Astrocyte (in vitro differentiated cells and primary cell): Measurements from ENCODE around the gene HOXA6. TPM values are rescaled to one million over a fixed set of nuclear protein-coding genes. Genes with fewer than 3 reads are reported as not detected.

ENCODE experiments used
- DNase-seq: peaks from one replicate; pipeline ENCODE4 v3.0.0-alpha.2; 2010; ENCODE audit warnings: low read depth
- FAIRE-seq: peaks from 2 replicates; lab custom pipeline; 2011; peaks lifted over from hg19 to GRCh38; lab: Jason Lieb, UNC
- H2AFZ ChIP-seq: 2 replicates; pipeline ENCODE4 v1.6.0; 2012; ENCODE audit warnings: low read depth, low read length, inconsistent platforms
- H3K27ac ChIP-seq: 2 replicates; pipeline ENCODE4 v1.5.1; 2011; ENCODE audit warnings: low read depth, low read length, inconsistent platforms
- H3K27me3 ChIP-seq: 2 replicates; pipeline ENCODE4 v1.6.0; 2011; ENCODE audit warnings: low read length, inconsistent platforms; ENCODE audit not compliant: insufficient read depth
- H3K36me3 ChIP-seq: 2 replicates; pipeline ENCODE4 v1.5.1; 2011; ENCODE audit warnings: low read length, inconsistent platforms; ENCODE audit not compliant: insufficient read depth
- H3K4me1 ChIP-seq: 2 replicates; pipeline ENCODE4 v1.5.1; 2011; ENCODE audit warnings: low read length, inconsistent platforms; ENCODE audit not compliant: insufficient read depth
- H3K4me2 ChIP-seq: 2 replicates; pipeline ENCODE4 v1.6.0; 2012; ENCODE audit warnings: low read length, inconsistent platforms
- H3K4me3 ChIP-seq: 2 replicates; pipeline ENCODE4 v1.5.1; 2011; ENCODE audit warnings: low read depth, mild to moderate bottlenecking, low read length, inconsistent platforms; ENCODE audit not compliant: insufficient read depth
- H3K79me2 ChIP-seq: 2 replicates; pipeline ENCODE4 v1.6.0; 2012; ENCODE audit warnings: mild to moderate bottlenecking, low read length, inconsistent platforms; ENCODE audit not compliant: insufficient read depth
- H3K9ac ChIP-seq: 2 replicates; pipeline ENCODE4 v1.6.0; 2012; ENCODE audit warnings: mild to moderate bottlenecking, low read length, inconsistent platforms
- H3K9me3 ChIP-seq: 2 replicates; pipeline ENCODE4 v1.5.1; 2012; ENCODE audit warnings: low read depth, mild to moderate bottlenecking, low read length, inconsistent platforms; ENCODE audit not compliant: insufficient read depth
- H4K20me1 ChIP-seq: 2 replicates; pipeline ENCODE4 v1.6.0; 2012; ENCODE audit warnings: low read length, inconsistent platforms; ENCODE audit not compliant: insufficient read depth
- H3K27ac Mint-ChIP-seq: one replicate; pipeline ENCODE4 v1.8.0; 2021; ENCODE audit warnings: mild to moderate bottlenecking, mixed read lengths; ENCODE audit not compliant: unreplicated experiment
- H3K27me3 Mint-ChIP-seq: one replicate; pipeline ENCODE4 v1.8.0; 2021; ENCODE audit warnings: low read depth, mixed read lengths; ENCODE audit not compliant: unreplicated experiment
- H3K36me3 Mint-ChIP-seq: one replicate; pipeline ENCODE4 v1.8.0; 2021; ENCODE audit warnings: low read depth, mixed read lengths; ENCODE audit not compliant: unreplicated experiment
- H3K4me1 Mint-ChIP-seq: one replicate; pipeline ENCODE4 v1.8.0; 2021; ENCODE audit warnings: low read depth, mixed read lengths; ENCODE audit not compliant: unreplicated experiment
- H3K4me3 Mint-ChIP-seq: one replicate; pipeline ENCODE4 v1.8.0; 2021; ENCODE audit warnings: mild to moderate bottlenecking, moderate library complexity, mixed read lengths; ENCODE audit not compliant: unreplicated experiment
- H3K9me3 Mint-ChIP-seq: one replicate; pipeline ENCODE4 v1.8.0; 2021; ENCODE audit warnings: mild to moderate bottlenecking, mixed read lengths; ENCODE audit not compliant: unreplicated experiment
- EZH2 ChIP-seq: IDR thresholded peaks from 2 replicates; pipeline ENCODE4 v1.6.1; 2012; ENCODE audit warnings: mild to moderate bottlenecking, low read length, inconsistent platforms; ENCODE audit not compliant: insufficient read depth
- total RNA-seq: library from RNA; stranded (reverse); gene quantifications from 2 replicates; pipeline ENCODE4 v1.2.1, GENCODE V29; 2021
- TF ChIP-seq, protein P1 (sequence below): IDR thresholded peaks from 2 replicates; pipeline ENCODE4 v1.5.1; 2011; ENCODE audit warnings: low read depth, mild to moderate bottlenecking, inconsistent platforms, low read length, moderate library complexity; ENCODE audit not compliant: insufficient read depth

The HOXA6 gene
- total RNA-seq, 1 donor from 2014 or later: not detected

DNA sequence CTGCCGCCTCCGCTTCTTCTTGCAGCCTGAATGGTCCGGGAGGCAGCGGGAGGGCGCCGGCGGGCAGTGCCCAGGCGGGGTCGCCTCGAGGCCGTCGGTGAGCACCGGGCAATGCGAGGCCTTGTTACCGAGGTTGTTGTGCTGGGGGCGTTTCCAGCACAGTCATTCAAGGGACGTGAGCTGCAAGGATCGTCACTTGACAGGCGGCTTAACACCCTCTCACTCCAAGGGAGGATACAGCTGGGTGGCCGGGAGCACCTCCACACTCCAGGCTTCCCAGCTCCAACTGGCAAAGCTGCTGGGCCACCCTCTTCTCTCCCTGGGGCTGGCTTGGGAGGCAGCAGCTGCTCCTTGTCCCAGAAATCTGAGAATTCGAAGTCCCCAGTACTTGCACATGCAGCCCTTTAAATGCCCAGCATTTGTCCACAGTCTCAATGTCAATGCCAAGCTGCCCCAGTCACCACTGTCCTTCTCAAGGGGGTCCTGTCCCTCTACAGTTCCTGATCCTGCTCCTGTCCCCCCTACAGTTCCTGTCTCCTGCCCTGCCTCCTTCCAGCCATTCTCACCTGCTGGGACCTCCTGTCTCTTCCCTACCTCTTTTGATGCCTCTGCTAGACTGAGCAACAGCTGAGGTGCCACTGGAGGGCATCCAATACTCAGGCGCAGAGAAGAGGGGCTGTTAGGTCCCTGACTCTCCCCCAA is 41.9 kb upstream of the HOXA6 start:
- Histone ChIP-seq H3K9ac (no peak overlapping the region), H3K9me3 (peaks cover 6% of the 10 kb centered on the region), H2AFZ (peak overlapping the region; percentile 52), H3K4me2 (peak overlapping the region; percentile 68), H4K20me1 (peaks cover 20% of the 10 kb centered on the region), H3K27me3 (peaks cover 99% of the 10 kb centered on the region), H3K27ac (no peak overlapping the region), H3K4me3 (no peak overlapping the region), H3K4me1 (peaks cover 3% of the 10 kb centered on the region), H3K36me3 (no peaks in the 10 kb centered on the region), H3K79me2 (no peaks in the 10 kb centered on the region)
- DNase-seq: no peak
- H3K4me1 Mint-ChIP-seq: no peaks in the 10 kb centered on the region
- no peak overlapping the region for H3K27ac Mint-ChIP-seq
- no peak for FAIRE-seq
- peaks cover 24% of the 10 kb centered on the region for H3K9me3 Mint-ChIP-seq
- H3K4me3 Mint-ChIP-seq: no peak overlapping the region
- peaks cover 93% of the 10 kb centered on the region for H3K27me3 Mint-ChIP-seq
- TF ChIP-seq, protein P1, sequence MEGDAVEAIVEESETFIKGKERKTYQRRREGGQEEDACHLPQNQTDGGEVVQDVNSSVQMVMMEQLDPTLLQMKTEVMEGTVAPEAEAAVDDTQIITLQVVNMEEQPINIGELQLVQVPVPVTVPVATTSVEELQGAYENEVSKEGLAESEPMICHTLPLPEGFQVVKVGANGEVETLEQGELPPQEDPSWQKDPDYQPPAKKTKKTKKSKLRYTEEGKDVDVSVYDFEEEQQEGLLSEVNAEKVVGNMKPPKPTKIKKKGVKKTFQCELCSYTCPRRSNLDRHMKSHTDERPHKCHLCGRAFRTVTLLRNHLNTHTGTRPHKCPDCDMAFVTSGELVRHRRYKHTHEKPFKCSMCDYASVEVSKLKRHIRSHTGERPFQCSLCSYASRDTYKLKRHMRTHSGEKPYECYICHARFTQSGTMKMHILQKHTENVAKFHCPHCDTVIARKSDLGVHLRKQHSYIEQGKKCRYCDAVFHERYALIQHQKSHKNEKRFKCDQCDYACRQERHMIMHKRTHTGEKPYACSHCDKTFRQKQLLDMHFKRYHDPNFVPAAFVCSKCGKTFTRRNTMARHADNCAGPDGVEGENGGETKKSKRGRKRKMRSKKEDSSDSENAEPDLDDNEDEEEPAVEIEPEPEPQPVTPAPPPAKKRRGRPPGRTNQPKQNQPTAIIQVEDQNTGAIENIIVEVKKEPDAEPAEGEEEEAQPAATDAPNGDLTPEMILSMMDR: no peak
- TF ChIP-seq EZH2: peak; percentile 46
- peaks cover 2% of the 10 kb centered on the region for H3K36me3 Mint-ChIP-seq

DNA sequence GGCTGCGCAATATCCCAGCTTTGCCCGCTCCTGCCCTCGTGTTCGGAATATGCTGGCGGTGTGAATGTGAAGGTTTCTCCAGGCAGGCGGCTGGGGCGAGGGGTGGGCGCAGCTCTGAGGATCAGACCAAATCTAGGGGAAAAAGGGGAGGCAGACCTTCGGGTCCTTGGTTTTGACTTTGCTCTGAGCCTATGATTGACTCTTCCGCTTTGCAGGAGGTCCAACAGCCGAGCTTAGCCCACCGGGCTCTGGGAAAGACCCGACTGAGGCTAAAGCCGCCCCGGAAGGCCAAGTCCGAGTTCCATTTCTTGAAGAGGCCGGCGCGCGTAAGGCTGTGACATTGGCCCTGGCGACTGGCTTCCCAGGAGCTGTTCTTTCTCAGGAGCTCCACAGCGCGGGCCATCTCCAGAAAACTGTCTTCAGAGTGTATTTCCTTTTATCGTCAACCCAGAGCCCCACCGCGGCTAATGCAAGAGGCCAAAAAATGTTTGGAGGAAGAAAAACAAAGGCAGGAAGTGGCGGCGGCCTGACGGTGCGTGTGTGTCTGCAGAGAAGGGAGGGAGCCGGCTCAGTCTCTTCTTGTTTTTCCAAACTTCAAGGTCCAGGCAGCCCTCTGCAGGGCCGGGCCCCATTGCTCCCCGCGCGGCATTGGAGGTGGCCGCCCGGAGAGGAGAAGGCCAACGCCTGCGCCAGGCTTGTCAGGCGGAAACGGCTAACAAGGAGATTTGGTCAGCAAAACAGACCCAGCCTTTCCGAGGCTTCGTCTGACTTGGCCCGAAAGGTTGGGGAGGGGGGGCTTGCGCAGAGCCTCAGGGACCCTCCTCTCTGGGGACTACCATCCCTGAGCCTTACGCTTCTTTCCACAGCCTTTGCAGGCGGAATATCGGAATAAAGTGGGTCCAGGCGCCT is 41.1 kb upstream of the HOXA6 start:
- Histone ChIP-seq H2AFZ (peak overlapping the region; percentile 52), H3K4me1 (peaks cover 6% of the 10 kb centered on the region), H3K9ac (no peak overlapping the region), H3K36me3 (no peaks in the 10 kb centered on the region), H3K79me2 (no peaks in the 10 kb centered on the region), H3K4me3 (no peak overlapping the region), H4K20me1 (peaks cover 20% of the 10 kb centered on the region), H3K27ac (no peak overlapping the region), H3K9me3 (peaks cover 6% of the 10 kb centered on the region), H3K27me3 (peaks cover 97% of the 10 kb centered on the region), H3K4me2 (peak overlapping the region; percentile 68)
- Mint-ChIP-seq H3K27me3 (peaks cover 91% of the 10 kb centered on the region), H3K4me3 (peak overlapping the region; percentile 40), H3K36me3 (peaks cover 2% of the 10 kb centered on the region), H3K4me1 (no peaks in the 10 kb centered on the region), H3K27ac (no peak overlapping the region), H3K9me3 (peaks cover 24% of the 10 kb centered on the region)
- no peak for DNase-seq
- FAIRE-seq: no peak
- TF ChIP-seq, protein P1: no peak
- TF ChIP-seq EZH2: peak; percentile 81
